ENCODE results near the gene SIRPB2.

- TF ChIP-seq GABPA (IDR thresholded peaks at IDR 0.05; ENCODE audit: low read depth) = no peak
- TF ChIP-seq, protein P1, sequence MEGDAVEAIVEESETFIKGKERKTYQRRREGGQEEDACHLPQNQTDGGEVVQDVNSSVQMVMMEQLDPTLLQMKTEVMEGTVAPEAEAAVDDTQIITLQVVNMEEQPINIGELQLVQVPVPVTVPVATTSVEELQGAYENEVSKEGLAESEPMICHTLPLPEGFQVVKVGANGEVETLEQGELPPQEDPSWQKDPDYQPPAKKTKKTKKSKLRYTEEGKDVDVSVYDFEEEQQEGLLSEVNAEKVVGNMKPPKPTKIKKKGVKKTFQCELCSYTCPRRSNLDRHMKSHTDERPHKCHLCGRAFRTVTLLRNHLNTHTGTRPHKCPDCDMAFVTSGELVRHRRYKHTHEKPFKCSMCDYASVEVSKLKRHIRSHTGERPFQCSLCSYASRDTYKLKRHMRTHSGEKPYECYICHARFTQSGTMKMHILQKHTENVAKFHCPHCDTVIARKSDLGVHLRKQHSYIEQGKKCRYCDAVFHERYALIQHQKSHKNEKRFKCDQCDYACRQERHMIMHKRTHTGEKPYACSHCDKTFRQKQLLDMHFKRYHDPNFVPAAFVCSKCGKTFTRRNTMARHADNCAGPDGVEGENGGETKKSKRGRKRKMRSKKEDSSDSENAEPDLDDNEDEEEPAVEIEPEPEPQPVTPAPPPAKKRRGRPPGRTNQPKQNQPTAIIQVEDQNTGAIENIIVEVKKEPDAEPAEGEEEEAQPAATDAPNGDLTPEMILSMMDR (IDR thresholded peaks at IDR 0.05; ENCODE audit: insufficient read depth, low read length) = peak; percentile 86
Measured at GRCh38 chr20:1437235-1437904, 53.9 kb downstream of the SIRPB2 start.
